Measurements from ENCODE around the gene CCNQ.

The CCNQ gene

DNA sequence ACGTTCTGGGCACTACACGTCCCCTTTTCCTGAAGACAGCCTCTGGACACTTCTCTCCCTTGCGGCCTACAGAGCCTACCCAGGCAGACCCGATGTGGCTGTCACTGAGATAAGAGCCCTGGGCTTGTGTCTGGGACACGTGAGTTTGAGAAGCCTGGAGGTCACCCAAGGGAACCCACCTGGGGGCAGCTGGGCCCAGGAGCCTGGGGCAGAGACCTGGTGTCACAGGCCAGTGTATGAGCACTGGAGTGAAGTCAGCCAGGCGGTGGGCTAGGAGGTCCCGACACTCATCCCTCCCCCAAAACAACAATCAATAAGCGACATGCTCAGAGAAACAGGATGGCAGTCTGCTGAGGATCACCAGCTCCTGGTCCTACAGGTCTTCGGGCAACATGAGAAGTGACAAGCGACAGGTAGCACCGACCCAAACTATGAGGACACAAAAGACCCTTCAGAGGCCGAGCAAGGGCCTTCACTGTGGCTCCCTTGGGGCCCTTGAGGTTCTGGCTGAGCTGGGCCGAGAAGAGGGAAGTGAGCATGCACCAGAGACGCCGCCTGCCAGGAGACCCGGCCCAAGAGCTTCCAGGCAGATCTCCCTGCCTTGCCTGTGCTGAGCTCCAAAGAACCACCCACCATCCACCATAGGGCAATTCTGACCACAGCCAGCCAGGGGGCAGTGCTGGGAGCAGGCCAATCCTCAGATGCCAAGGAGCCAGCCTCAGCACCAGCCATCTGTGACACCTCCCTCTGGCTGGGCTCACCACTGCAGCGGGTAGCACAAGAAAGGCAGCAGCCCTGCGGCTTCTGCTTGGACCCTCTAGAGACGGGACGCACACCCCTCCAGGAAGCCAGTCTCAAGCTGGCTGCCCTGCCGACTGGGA lies 37.1 kb upstream of the CCNQ start:
- Histone ChIP-seq H3K4me1 (ENCODE audit: control insufficient read depth, insufficient read depth, low read length) (peaks cover 4% of the 10 kb centered on the region), H3K9me3 (ENCODE audit: control insufficient read depth, low read length) (no peaks in the 10 kb centered on the region), H3K27me3 (ENCODE audit: control insufficient read depth, insufficient read depth, low read length, poor library complexity, severe bottlenecking) (peaks cover 11% of the 10 kb centered on the region), H3K4me3 (ENCODE audit: insufficient read depth, low read depth, low read length) (no peak overlapping the region), H3K27ac (ENCODE audit: insufficient read depth, low read depth, low read length, poor library complexity, severe bottlenecking) (no peak overlapping the region), H3K36me3 (ENCODE audit: control insufficient read depth, insufficient read depth, low read length) (no peaks in the 10 kb centered on the region)
- 74 to 78% methylated on average over 21 of the region's 21 CpGs for WGBS, 2 experiments

DNA sequence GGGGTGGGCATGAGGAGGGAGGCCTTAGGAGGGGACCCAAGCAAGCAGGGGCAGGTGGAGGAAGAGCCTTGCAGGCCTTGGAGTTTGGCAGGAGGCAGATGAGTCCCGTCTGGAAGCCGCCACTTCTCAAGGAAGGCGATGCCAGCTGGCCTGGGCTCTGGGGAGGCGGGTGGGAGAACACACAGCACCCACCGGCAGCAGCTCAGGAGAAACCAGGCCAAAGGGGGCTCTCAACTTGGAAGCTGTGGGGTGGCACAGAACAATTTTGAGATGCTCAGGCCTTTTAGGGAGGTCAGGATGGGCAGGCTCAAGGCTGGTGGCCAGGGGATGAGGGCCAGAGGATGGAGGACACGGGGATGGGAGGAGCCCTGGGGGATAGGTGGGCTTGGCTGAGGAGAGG lies 36.4 kb upstream of the CCNQ start:
- no peak overlapping the region for H3K4me3 ChIP-seq (ENCODE audit: insufficient read depth, low read depth, low read length)
- peaks cover 4% of the 10 kb centered on the region for H3K27me3 ChIP-seq (ENCODE audit: control insufficient read depth, insufficient read depth, low read length, poor library complexity, severe bottlenecking)
- 93 to 99% methylated on average over 6 of the region's 6 CpGs for WGBS, 2 experiments
- no peaks in the 10 kb centered on the region for H3K9me3 ChIP-seq (ENCODE audit: control insufficient read depth, low read length)
- no peak overlapping the region for H3K27ac ChIP-seq (ENCODE audit: insufficient read depth, low read depth, low read length, poor library complexity, severe bottlenecking)
- H3K36me3 ChIP-seq (ENCODE audit: control insufficient read depth, insufficient read depth, low read length): no peaks in the 10 kb centered on the region
- H3K4me1 ChIP-seq (ENCODE audit: control insufficient read depth, insufficient read depth, low read length): no peaks in the 10 kb centered on the region

DNA sequence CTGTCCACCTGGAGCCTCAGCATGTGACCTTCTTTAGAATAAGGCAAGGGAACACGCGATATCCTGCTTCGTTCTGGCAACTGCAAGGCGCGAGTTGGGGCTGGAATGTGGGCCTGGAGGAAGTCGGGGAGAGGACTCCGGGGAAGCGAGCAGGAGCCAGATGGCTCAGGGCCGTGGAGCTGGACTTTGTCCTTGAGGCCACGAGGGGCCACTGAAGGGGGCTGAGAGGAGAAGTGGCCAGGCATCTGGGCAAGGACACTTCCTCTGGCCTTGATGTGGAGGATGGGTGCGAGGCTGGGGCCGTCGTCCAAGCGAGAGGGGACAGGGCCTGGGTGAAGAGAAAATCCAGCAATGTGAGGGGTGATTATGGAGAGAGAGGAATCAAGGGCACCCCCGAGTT lies 35.9 kb upstream of the CCNQ start:
- WGBS, 2 experiments: 90 to 91% methylated on average over 15 of the region's 15 CpGs
- no peaks in the 10 kb centered on the region for H3K4me1 ChIP-seq (ENCODE audit: control insufficient read depth, insufficient read depth, low read length)

DNA sequence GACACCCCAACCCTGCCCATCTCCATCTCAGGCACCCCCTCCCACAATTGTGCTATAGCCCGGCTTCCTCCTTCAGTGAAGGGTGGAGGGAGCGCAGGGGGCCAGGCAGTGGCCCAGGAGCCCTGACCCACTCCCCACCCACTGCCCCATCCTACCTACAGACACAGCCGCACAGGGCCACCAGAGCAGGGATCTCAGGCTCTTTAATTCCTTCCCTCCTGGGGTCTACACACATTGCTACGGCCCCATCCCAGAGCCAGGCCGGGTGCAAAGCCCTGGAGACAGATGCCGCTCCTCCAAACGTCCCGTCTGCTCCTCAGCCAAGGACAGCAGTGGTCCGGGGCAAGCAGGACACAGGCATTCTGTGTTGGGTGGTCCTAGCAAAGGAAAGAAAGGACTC lies 35.3 kb upstream of the CCNQ start:
- no peaks in the 10 kb centered on the region for H3K27me3 ChIP-seq (ENCODE audit: control insufficient read depth, insufficient read depth, low read length, poor library complexity, severe bottlenecking)
- H3K4me1 ChIP-seq (ENCODE audit: control insufficient read depth, insufficient read depth, low read length): no peaks in the 10 kb centered on the region
- WGBS, 2 experiments: 83 to 85% methylated on average over 9 of the region's 9 CpGs

More for the DNA sequence above, 35.9 kb upstream of the CCNQ start:
- H3K4me3 ChIP-seq (ENCODE audit: insufficient read depth, low read depth, low read length): no peak overlapping the region
- no peak overlapping the region for H3K27ac ChIP-seq (ENCODE audit: insufficient read depth, low read depth, low read length, poor library complexity, severe bottlenecking)
- H3K9me3 ChIP-seq (ENCODE audit: control insufficient read depth, low read length): no peaks in the 10 kb centered on the region
- no peaks in the 10 kb centered on the region for H3K27me3 ChIP-seq (ENCODE audit: control insufficient read depth, insufficient read depth, low read length, poor library complexity, severe bottlenecking)
- no peaks in the 10 kb centered on the region for H3K36me3 ChIP-seq (ENCODE audit: control insufficient read depth, insufficient read depth, low read length)

DNA sequence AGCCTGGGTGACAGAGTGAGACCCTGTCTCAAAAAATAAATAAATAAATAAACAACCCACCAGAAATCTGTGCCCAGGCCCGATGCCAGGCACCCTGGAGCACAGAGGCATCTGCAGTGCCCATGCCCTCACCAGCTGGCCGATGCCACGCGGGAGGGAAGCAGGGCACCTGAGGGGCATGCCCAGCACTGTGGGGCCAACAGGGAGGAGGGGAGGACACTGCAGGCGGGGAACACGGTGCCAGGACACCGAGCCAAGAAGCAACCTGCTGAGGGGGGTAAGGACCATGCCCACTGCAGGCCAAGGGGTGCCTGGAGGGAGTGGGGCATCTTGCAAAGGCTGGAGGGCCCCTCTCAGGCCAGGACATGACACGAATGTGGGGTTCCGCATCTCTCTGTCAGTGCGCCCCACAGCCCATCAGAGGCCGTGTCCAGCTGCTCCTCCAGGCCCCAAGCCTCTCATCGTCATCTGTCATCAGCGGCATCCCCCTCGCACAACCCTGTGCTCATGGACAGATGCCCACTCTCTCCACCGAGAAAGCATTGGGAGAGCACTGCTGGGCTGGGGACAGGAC lies 34.8 kb upstream of the CCNQ start:
- 88% methylated on average over 15 of the region's 15 CpGs for WGBS, 2 experiments
- H3K27me3 ChIP-seq (ENCODE audit: control insufficient read depth, insufficient read depth, low read length, poor library complexity, severe bottlenecking): no peaks in the 10 kb centered on the region

More for the DNA sequence above, 35.3 kb upstream of the CCNQ start:
- no peaks in the 10 kb centered on the region for H3K36me3 ChIP-seq (ENCODE audit: control insufficient read depth, insufficient read depth, low read length)
- H3K9me3 ChIP-seq (ENCODE audit: control insufficient read depth, low read length): no peaks in the 10 kb centered on the region
- H3K27ac ChIP-seq (ENCODE audit: insufficient read depth, low read depth, low read length, poor library complexity, severe bottlenecking): no peak overlapping the region
- no peak overlapping the region for H3K4me3 ChIP-seq (ENCODE audit: insufficient read depth, low read depth, low read length)

DNA sequence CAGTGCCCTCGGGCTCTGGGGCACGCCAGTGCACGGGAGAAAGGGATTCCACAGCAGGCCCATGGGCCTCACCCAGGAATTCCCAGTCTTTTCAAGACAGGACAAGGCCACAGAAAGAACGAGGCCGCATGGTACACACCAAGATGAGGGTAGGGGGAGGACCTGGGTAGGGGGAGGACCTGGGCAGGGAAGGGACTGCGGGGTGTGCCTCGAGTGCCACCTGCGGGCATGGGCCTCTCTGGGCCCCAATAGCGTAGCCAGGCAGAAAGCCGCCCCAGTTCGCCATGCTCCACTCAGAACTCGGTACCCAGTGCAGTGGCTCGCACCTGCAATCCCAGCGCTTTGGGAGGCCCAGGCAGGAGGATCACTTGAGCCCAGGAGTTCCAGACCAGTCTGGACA lies 34.1 kb upstream of the CCNQ start:
- 93 to 94% methylated on average over 14 of the region's 14 CpGs for WGBS, 2 experiments
- Histone ChIP-seq H3K4me3 (ENCODE audit: insufficient read depth, low read depth, low read length) (no peak overlapping the region), H3K36me3 (ENCODE audit: control insufficient read depth, insufficient read depth, low read length) (no peaks in the 10 kb centered on the region), H3K27ac (ENCODE audit: insufficient read depth, low read depth, low read length, poor library complexity, severe bottlenecking) (no peak overlapping the region), H3K9me3 (ENCODE audit: control insufficient read depth, low read length) (no peaks in the 10 kb centered on the region), H3K4me1 (ENCODE audit: control insufficient read depth, insufficient read depth, low read length) (no peaks in the 10 kb centered on the region), H3K27me3 (ENCODE audit: control insufficient read depth, insufficient read depth, low read length, poor library complexity, severe bottlenecking) (no peaks in the 10 kb centered on the region)

More for the DNA sequence above, 34.8 kb upstream of the CCNQ start:
- Histone ChIP-seq H3K4me3 (ENCODE audit: insufficient read depth, low read depth, low read length) (no peak overlapping the region), H3K9me3 (ENCODE audit: control insufficient read depth, low read length) (no peaks in the 10 kb centered on the region), H3K27ac (ENCODE audit: insufficient read depth, low read depth, low read length, poor library complexity, severe bottlenecking) (no peak overlapping the region), H3K4me1 (ENCODE audit: control insufficient read depth, insufficient read depth, low read length) (no peaks in the 10 kb centered on the region), H3K36me3 (ENCODE audit: control insufficient read depth, insufficient read depth, low read length) (no peaks in the 10 kb centered on the region)

DNA sequence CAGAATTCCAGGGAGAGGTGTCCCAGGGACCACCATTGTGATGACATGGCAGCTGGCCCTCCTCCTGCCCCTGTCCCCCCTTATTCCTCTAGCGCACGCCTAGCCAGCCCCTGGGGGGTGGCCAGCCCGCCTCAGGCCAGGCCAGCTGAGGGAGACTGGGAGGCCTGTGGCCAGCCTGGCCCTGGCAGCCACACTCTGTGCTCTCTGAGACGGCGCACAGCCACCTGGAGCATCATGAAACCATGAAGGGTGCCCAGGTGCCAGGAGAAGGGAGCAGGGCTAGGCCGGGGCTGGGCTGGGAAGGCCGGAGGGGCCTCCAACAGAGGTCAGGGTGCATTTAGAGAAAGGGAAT lies 33.6 kb upstream of the CCNQ start:
- H3K4me3 ChIP-seq (ENCODE audit: insufficient read depth, low read depth, low read length): no peak overlapping the region
- no peaks in the 10 kb centered on the region for H3K4me1 ChIP-seq (ENCODE audit: control insufficient read depth, insufficient read depth, low read length)
- H3K36me3 ChIP-seq (ENCODE audit: control insufficient read depth, insufficient read depth, low read length): no peaks in the 10 kb centered on the region
- no peaks in the 10 kb centered on the region for H3K27me3 ChIP-seq (ENCODE audit: control insufficient read depth, insufficient read depth, low read length, poor library complexity, severe bottlenecking)
- H3K27ac ChIP-seq (ENCODE audit: insufficient read depth, low read depth, low read length, poor library complexity, severe bottlenecking): no peak overlapping the region
- H3K9me3 ChIP-seq (ENCODE audit: control insufficient read depth, low read length): no peaks in the 10 kb centered on the region
- 86 to 91% methylated on average over 7 of the region's 7 CpGs for WGBS, 2 experiments

DNA sequence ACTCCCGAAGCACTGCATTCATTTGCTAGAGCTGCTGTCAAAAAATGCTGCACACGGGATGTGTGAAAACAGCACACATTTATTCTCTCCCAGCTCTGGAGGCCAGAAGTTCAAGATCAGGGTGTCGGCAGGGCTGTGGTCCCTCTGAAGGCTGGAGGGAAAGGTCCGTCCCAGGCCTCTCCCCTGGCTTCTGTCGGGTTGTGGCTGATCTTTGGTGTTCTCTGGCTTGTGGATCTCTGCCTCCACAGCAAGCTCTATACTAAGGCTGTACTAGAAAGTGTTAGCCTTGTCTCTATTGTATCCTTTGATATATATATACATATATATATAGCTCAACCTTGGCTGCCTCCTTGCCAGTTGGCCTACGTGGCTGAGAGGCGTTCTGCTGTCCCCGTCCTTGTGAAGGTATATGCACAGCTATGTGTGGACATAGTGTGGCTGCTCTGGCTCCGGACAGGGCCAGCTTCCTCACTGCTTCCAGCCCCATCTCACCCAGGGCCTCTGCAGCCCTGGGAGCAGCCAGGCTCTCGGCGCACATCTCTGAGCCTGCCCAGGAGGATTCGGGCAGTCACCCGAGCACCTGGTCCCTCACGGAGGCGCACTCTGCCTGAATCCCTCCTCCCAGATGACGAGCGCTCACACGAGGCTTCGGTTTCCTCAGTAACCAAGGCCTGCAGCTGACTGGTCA lies 33.1 kb upstream of the CCNQ start:
- Histone ChIP-seq H3K36me3 (ENCODE audit: control insufficient read depth, insufficient read depth, low read length) (no peaks in the 10 kb centered on the region), H3K27me3 (ENCODE audit: control insufficient read depth, insufficient read depth, low read length, poor library complexity, severe bottlenecking) (no peaks in the 10 kb centered on the region)
- WGBS, 2 experiments: 88 to 92% methylated on average over 16 to 19 of the region's 19 CpGs

DNA sequence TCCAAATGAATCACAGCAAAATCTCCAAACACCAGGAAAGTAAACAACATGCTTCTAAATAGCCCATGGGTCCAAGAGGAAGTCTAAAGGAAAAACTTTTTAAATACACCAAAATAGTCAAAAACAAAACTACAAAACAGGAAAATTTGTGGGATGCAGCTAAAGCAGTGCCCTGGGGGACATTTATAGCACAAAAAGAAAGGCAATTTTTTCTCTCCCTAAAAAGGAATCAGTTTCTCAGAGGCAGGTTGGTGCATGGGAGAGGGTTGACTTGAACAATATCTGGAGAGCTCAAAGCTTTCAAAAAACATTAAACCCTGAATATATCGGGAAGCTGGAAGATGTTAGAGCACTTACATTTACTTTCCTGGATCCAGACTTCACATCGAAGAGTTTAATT lies 32.4 kb upstream of the CCNQ start:
- no peaks in the 10 kb centered on the region for H3K36me3 ChIP-seq (ENCODE audit: control insufficient read depth, insufficient read depth, low read length)
- 92 to 100% methylated on average over 2 of the region's 2 CpGs for WGBS, 2 experiments
- no peak overlapping the region for H3K4me3 ChIP-seq (ENCODE audit: insufficient read depth, low read depth, low read length)
- no peaks in the 10 kb centered on the region for H3K4me1 ChIP-seq (ENCODE audit: control insufficient read depth, insufficient read depth, low read length)
- H3K27ac ChIP-seq (ENCODE audit: insufficient read depth, low read depth, low read length, poor library complexity, severe bottlenecking): no peak overlapping the region
- H3K27me3 ChIP-seq (ENCODE audit: control insufficient read depth, insufficient read depth, low read length, poor library complexity, severe bottlenecking): no peaks in the 10 kb centered on the region
- no peaks in the 10 kb centered on the region for H3K9me3 ChIP-seq (ENCODE audit: control insufficient read depth, low read length)

More for the DNA sequence above, 33.1 kb upstream of the CCNQ start:
- H3K9me3 ChIP-seq (ENCODE audit: control insufficient read depth, low read length): no peaks in the 10 kb centered on the region
- no peaks in the 10 kb centered on the region for H3K4me1 ChIP-seq (ENCODE audit: control insufficient read depth, insufficient read depth, low read length)
- no peak overlapping the region for H3K4me3 ChIP-seq (ENCODE audit: insufficient read depth, low read depth, low read length)
- H3K27ac ChIP-seq (ENCODE audit: insufficient read depth, low read depth, low read length, poor library complexity, severe bottlenecking): no peak overlapping the region

DNA sequence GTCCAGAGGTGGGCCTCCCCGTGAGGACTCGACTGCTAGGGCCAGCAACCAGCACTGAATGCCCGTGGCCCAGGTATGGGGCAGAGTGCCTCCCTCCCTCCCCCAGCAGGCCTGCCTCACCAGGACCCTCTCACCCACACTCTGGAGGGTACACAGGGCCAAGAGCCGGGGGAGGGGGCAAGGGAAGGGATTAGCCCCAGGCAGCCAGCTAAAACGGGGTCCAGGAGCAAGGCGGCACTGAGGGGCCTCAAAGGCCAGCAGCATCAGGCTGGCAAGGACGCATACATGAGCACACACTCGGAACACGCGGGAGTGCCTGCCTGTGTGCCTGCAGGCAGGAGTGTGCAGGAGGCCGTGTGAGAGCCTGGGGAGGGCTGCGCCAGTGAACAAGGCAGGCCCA lies 29.7 kb upstream of the CCNQ start:
- H3K27me3 ChIP-seq (ENCODE audit: control insufficient read depth, insufficient read depth, low read length, poor library complexity, severe bottlenecking): no peaks in the 10 kb centered on the region
- no peaks in the 10 kb centered on the region for H3K36me3 ChIP-seq (ENCODE audit: control insufficient read depth, insufficient read depth, low read length)
- H3K4me1 ChIP-seq (ENCODE audit: control insufficient read depth, insufficient read depth, low read length): no peaks in the 10 kb centered on the region
- H3K4me3 ChIP-seq (ENCODE audit: insufficient read depth, low read depth, low read length): no peak overlapping the region
- no peak overlapping the region for H3K27ac ChIP-seq (ENCODE audit: insufficient read depth, low read depth, low read length, poor library complexity, severe bottlenecking)
- WGBS, 2 experiments: 87 to 91% methylated on average over 12 of the region's 12 CpGs
- no peaks in the 10 kb centered on the region for H3K9me3 ChIP-seq (ENCODE audit: control insufficient read depth, low read length)
